Liver (tissue), 9 donors: ENCODE measurements around the gene SEMA4D. TPM values are rescaled to one million over a fixed set of nuclear protein-coding genes. Genes with fewer than 3 reads are reported as not detected.

Experiments
- DNase-seq: peaks from one replicate; pipeline ENCODE4 v3.0.0-alpha.2; 2017; ENCODE audit warnings: low spot score
- H3K27ac ChIP-seq, 2 donors: one replicate each; pipeline ENCODE4 v1.7.0; 2013; ENCODE audit warnings: inconsistent platforms in 2 of 2, low read length in 2 of 2, control low read depth in 1 of 2, low read depth in 1 of 2, mild to moderate bottlenecking in 1 of 2
- H3K27me3 ChIP-seq, 4 donors: one replicate each; pipeline versions ENCODE4 v1.6.1 to v1.7.0; 2013; ENCODE audit warnings: low read length in 3 of 4, inconsistent platforms in 1 of 4, mild to moderate bottlenecking in 1 of 4, moderate library complexity in 1 of 4; ENCODE audit not compliant: control insufficient read depth in 4 of 4, insufficient read depth in 4 of 4
- H3K36me3 ChIP-seq, 4 donors: one replicate each; pipeline versions ENCODE4 v1.6.1 to v1.7.0; 2013; ENCODE audit warnings: low read length in 3 of 4, mild to moderate bottlenecking in 3 of 4, low read depth in 1 of 4, moderate library complexity in 1 of 4; ENCODE audit not compliant: control insufficient read depth in 4 of 4, insufficient read depth in 3 of 4
- H3K4me1 ChIP-seq, 4 donors: one replicate each; pipeline versions ENCODE4 v1.6.1 to v1.7.0; 2013; ENCODE audit warnings: low read length in 3 of 4, mild to moderate bottlenecking in 3 of 4, moderate library complexity in 1 of 4; ENCODE audit not compliant: control insufficient read depth in 4 of 4, insufficient read depth in 4 of 4
- H3K4me3 ChIP-seq, 3 donors: one replicate each; pipeline versions ENCODE4 v1.6.1 to v1.7.0; 2013; ENCODE audit warnings: low read length in 3 of 3, control low read depth in 1 of 3, low read depth in 1 of 3, mild to moderate bottlenecking in 1 of 3
- H3K9ac ChIP-seq, 2 donors: one replicate each; pipeline ENCODE4 v1.7.0; 2013; ENCODE audit warnings: low read length in 2 of 2, mild to moderate bottlenecking in 2 of 2, moderate library complexity in 2 of 2, control low read depth in 1 of 2, low read depth in 1 of 2
- H3K9me3 ChIP-seq, 4 donors: one replicate each; pipeline versions ENCODE4 v1.6.1 to v1.7.0; 2013; ENCODE audit warnings: low read length in 3 of 4; ENCODE audit not compliant: control insufficient read depth in 4 of 4
- EGR1 ChIP-seq, 2 donors: IDR thresholded peaks; 2 replicates each; pipeline ENCODE4 v1.6.1; 2016 to 2018; ENCODE audit warnings: antibody characterized with exemption in 2 of 2, low read depth in 2 of 2
- FOXA1 ChIP-seq: IDR thresholded peaks from 2 replicates; pipeline ENCODE4 v1.6.1; 2016; ENCODE audit warnings: antibody characterized with exemption
- GABPA ChIP-seq, 2 donors: IDR thresholded peaks in 1 of 2; conservative IDR thresholded peaks in 1 of 2; 2 replicates each; pipeline ENCODE4 v1.6.1; 2016; ENCODE audit warnings: antibody characterized with exemption in 2 of 2, mild to moderate bottlenecking in 1 of 2, moderate library complexity in 1 of 2
- HNF4G ChIP-seq: IDR thresholded peaks from 2 replicates; pipeline ENCODE4 v1.6.1; 2016; ENCODE audit warnings: antibody characterized with exemption
- JUND ChIP-seq, 2 donors: IDR thresholded peaks; 2 replicates each; pipeline ENCODE4 v1.6.1; 2016; ENCODE audit warnings: antibody characterized with exemption in 2 of 2
- NR2F2 ChIP-seq: IDR thresholded peaks from 2 replicates; pipeline ENCODE4 v1.6.1; 2016; ENCODE audit warnings: antibody characterized with exemption
- RAD21 ChIP-seq, 2 donors: IDR thresholded peaks; 2 replicates each; pipeline ENCODE4 v1.6.1; 2016; ENCODE audit warnings: antibody characterized with exemption in 2 of 2, mild to moderate bottlenecking in 2 of 2
- RXRA ChIP-seq, 2 donors: IDR thresholded peaks; 2 replicates each; pipeline ENCODE4 v1.6.1; 2017 to 2018; ENCODE audit warnings: antibody characterized with exemption in 2 of 2, mild to moderate bottlenecking in 1 of 2
- TAF1 ChIP-seq: conservative IDR thresholded peaks from 2 replicates; pipeline ENCODE4 v1.6.1; 2016; ENCODE audit warnings: antibody characterized with exemption, mild to moderate bottlenecking
- YY1 ChIP-seq: IDR thresholded peaks from 2 replicates; pipeline ENCODE4 v1.6.1; 2016; ENCODE audit warnings: antibody characterized with exemption, mild to moderate bottlenecking
- WGBS: extraction: QIAGEN DNeasy Blood & Tissue Kit; methylation state at CpG from one replicate; pipeline ENCODE4 v1.1.7; 2013; 5-methylcytosine and 5-hydroxymethylcytosine counted together
- polyA plus RNA-seq, 2 donors: library from polyadenylated mRNA; stranded (reverse) in 1 of 2; unstranded in 1 of 2; fragments of 200-250 nt in 1 of 2; fragments of >200 nt in 1 of 2; fragmentation: Nextera tagmentation in 1 of 2; extraction: Ambion mirVana in 1 of 2; gene quantifications; one replicate each; pipeline versions ENCODE4 v1.2.1 to v1.2.3, GENCODE V29; 2013 to 2015
- total RNA-seq, 2 donors: library from RNA; depleted of rRNA; stranded (reverse); fragments of >200 nt; gene quantifications; one replicate each; pipeline ENCODE4 v1.2.3, GENCODE V29; 2014
- TF ChIP-seq, protein P1 (sequence below): fragments of 150-350 bp; IDR thresholded peaks from 2 replicates; pipeline ENCODE4 v1.5.1; 2017; ENCODE audit warnings: improper control_type of control experiment, low read depth, low read length; ENCODE audit not compliant: missing input control
- TF ChIP-seq, protein P2 (sequence below): IDR thresholded peaks from 2 replicates; pipeline ENCODE4 v1.6.1; 2016; ENCODE audit warnings: antibody characterized with exemption
- TF ChIP-seq, protein P3 (sequence below): IDR thresholded peaks from 2 replicates; pipeline ENCODE4 v1.6.1; 2016; ENCODE audit warnings: antibody characterized with exemption, mild to moderate bottlenecking
- TF ChIP-seq, protein P4 (sequence below): IDR thresholded peaks from 2 replicates; pipeline ENCODE4 v1.6.1; 2016; ENCODE audit warnings: antibody characterized with exemption
- donor health status: healthy.
- donor health status: healthy.
- donor health status: healthy.
- donor health status: healthy.
- donor health status: healthy.

The SEMA4D gene
- total and polyA plus RNA-seq, 4 donors = 1.4 to 12.0 (median 4.1) TPM

DNA sequence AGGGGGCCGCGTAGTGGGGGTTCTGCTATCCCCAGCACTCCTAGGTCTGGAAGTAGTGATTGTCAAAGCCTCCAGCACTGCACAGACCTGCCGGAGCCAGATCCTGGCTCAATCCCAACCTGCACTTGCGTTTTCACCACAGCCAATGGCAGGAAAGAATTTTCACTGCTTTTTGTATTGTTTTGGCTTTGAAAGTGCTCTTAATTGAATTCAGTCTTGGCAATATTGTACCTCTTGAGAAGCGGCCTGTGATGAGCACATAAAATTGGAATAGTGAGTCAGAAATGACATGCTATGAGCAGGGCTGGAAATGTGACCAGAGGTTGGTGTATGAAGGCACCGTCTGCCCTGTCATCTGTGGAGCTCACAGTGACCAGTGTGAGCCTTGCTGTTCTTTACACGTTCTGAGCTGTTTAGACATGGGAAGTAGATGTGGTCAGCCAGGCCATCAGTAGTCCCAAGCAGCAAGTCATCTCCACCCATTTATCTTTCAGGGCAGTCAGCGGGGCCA, 138.1 kb downstream of the SEMA4D start (continued):
- TF ChIP-seq, protein P1, sequence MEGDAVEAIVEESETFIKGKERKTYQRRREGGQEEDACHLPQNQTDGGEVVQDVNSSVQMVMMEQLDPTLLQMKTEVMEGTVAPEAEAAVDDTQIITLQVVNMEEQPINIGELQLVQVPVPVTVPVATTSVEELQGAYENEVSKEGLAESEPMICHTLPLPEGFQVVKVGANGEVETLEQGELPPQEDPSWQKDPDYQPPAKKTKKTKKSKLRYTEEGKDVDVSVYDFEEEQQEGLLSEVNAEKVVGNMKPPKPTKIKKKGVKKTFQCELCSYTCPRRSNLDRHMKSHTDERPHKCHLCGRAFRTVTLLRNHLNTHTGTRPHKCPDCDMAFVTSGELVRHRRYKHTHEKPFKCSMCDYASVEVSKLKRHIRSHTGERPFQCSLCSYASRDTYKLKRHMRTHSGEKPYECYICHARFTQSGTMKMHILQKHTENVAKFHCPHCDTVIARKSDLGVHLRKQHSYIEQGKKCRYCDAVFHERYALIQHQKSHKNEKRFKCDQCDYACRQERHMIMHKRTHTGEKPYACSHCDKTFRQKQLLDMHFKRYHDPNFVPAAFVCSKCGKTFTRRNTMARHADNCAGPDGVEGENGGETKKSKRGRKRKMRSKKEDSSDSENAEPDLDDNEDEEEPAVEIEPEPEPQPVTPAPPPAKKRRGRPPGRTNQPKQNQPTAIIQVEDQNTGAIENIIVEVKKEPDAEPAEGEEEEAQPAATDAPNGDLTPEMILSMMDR = no peak
- TF ChIP-seq RXRA (IDR thresholded peaks at IDR 0.05) (no peak), RAD21 (IDR thresholded peaks at IDR 0.05) (no peak), JUND (IDR thresholded peaks at IDR 0.05) (no peak), YY1 (no peak), FOXA1 (no peak), GABPA (IDR thresholded peaks at IDR 0.05 in 1 of 2, conservative IDR thresholded peaks at IDR 0.05 in 1 of 2) (no peak)
- TF ChIP-seq, protein P2, sequence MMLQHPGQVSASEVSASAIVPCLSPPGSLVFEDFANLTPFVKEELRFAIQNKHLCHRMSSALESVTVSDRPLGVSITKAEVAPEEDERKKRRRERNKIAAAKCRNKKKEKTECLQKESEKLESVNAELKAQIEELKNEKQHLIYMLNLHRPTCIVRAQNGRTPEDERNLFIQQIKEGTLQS = no peak

DNA sequence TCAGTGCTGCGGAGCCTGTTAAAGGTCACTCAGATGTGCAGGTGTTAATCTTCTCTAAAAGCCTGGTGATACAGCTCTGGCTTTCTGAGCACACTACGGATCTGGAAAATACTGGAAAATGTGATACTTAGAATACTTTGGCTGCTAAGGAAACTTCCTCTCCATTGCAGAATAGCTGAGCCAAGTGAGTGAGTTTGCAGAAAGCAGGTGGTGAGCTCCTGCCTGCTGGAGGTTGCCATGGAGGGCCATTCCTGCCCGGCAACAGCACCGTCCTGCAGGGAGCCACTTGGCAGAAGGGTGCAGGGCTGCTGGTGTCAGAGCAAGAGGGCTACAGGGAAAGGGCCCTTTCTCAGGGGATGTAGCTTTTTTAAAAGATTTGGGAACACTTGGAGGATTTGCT, 138.9 kb downstream of the SEMA4D start:
- no peak for TF ChIP-seq FOXA1
- TF ChIP-seq EGR1 (IDR thresholded peaks at IDR 0.05; ENCODE audit: low read depth in 2 of 2) = no peak
- Histone ChIP-seq H3K27ac (no peak overlapping the region), H3K36me3 (peaks cover 8 to 43% (median 31%) of the 10 kb centered on the region in 4 donors), H3K4me3 (no peak overlapping the region), H3K9me3 (no peaks in the 10 kb centered on the region), H3K27me3 (no peaks in the 10 kb centered on the region), H3K4me1 (peaks cover 9 to 14% (median 10%) of the 10 kb centered on the region in 4 donors), H3K9ac (no peak overlapping the region)
- DNase-seq = peak; percentile 33
- WGBS = 85% methylated on average over 4 of the region's 4 CpGs

DNA sequence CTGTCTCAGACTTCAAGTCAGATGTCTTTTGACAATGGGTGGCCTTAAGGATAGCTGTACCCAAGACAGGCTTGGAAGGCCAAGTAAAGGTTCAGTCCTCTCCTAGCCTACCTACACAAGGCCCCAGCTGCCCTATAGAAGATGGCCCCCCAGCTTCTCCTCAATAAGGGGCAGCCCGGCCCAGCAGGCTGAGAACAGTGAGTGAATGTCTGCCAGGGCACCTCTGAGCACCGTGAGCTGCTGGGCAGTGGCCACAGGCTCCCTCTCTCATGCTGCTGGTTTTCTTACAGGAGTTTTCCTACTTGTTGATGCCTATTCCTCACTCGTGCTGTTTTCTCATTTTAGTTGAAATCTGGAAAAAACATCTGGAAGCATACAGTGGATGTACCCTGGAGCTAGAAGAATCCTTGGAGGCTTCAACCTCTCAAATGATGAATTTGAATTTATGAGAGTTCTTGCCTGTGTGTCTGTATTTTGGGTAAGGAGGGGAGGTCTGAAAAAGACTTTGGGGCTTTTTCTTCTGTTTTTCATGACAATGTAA, 139.5 kb downstream of the SEMA4D start:
- H3K4me3 ChIP-seq = no peak overlapping the region
- no peak overlapping the region for H3K9ac ChIP-seq
- no peaks in the 10 kb centered on the region for H3K27me3 ChIP-seq
- H3K4me1 ChIP-seq = peaks cover 9 to 14% (median 10%) of the 10 kb centered on the region in 4 donors
- H3K27ac ChIP-seq = no peak overlapping the region
- no peaks in the 10 kb centered on the region for H3K9me3 ChIP-seq
- DNase-seq = peak; percentile 30
- peaks cover 8 to 43% (median 31%) of the 10 kb centered on the region in 4 donors for H3K36me3 ChIP-seq
- 93% methylated on average over 3 of the region's 3 CpGs for WGBS
- TF ChIP-seq FOXA1 (no peak), RAD21 (IDR thresholded peaks at IDR 0.05) (no peak), TAF1 (no peak), YY1 (no peak), RXRA (IDR thresholded peaks at IDR 0.05) (no peak), NR2F2 (no peak), HNF4G (no peak)
- TF ChIP-seq, protein P3, sequence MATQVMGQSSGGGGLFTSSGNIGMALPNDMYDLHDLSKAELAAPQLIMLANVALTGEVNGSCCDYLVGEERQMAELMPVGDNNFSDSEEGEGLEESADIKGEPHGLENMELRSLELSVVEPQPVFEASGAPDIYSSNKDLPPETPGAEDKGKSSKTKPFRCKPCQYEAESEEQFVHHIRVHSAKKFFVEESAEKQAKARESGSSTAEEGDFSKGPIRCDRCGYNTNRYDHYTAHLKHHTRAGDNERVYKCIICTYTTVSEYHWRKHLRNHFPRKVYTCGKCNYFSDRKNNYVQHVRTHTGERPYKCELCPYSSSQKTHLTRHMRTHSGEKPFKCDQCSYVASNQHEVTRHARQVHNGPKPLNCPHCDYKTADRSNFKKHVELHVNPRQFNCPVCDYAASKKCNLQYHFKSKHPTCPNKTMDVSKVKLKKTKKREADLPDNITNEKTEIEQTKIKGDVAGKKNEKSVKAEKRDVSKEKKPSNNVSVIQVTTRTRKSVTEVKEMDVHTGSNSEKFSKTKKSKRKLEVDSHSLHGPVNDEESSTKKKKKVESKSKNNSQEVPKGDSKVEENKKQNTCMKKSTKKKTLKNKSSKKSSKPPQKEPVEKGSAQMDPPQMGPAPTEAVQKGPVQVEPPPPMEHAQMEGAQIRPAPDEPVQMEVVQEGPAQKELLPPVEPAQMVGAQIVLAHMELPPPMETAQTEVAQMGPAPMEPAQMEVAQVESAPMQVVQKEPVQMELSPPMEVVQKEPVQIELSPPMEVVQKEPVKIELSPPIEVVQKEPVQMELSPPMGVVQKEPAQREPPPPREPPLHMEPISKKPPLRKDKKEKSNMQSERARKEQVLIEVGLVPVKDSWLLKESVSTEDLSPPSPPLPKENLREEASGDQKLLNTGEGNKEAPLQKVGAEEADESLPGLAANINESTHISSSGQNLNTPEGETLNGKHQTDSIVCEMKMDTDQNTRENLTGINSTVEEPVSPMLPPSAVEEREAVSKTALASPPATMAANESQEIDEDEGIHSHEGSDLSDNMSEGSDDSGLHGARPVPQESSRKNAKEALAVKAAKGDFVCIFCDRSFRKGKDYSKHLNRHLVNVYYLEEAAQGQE = no peak
- TF ChIP-seq, protein P4, sequence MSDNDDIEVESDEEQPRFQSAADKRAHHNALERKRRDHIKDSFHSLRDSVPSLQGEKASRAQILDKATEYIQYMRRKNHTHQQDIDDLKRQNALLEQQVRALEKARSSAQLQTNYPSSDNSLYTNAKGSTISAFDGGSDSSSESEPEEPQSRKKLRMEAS = no peak
